Activated CD4-positive, alpha-beta T cell treated with anti-CD3 and anti-CD28 coated beads for 36 hours (primary cell): ENCODE data around the gene PTCD2. TPM values are rescaled to one million over a fixed set of nuclear protein-coding genes. Genes with fewer than 3 reads are reported as not detected.
A peak's percentile ranks its signal among the peaks of the same experiment; 100 is the strongest.

ENCODE experiments used
- ATAC-seq: fragments of 200-7000 bp; cut with Tn5 transposase; one replicate; pipeline ENCODE4 v1.10.0; 2021; ENCODE audit warnings: mild to moderate bottlenecking, moderate library complexity
- CTCF ChIA-PET: fragments of 350-600 bp; sonication (Branson Sonifier 250); formaldehyde crosslinking; loops from one replicate; lab custom pipeline; 2021; ENCODE audit warnings: antibody characterized with exemption; lab: Charles Lee
- POLR2A ChIA-PET: fragments of 350-600 bp; sonication (Branson Sonifier 250); formaldehyde crosslinking; loops from one replicate; lab custom pipeline; 2021; ENCODE audit warnings: antibody characterized with exemption, inconsistent platforms; lab: Charles Lee
- DNase-seq: peaks from one replicate; pipeline ENCODE4 v3.0.0-alpha.2; 2020
- H3K27ac Mint-ChIP-seq: one replicate; pipeline ENCODE4 v1.8.0; 2021; ENCODE audit warnings: mixed read lengths
- H3K27me3 Mint-ChIP-seq: one replicate; pipeline ENCODE4 v1.8.0; 2021; ENCODE audit warnings: mixed read lengths
- H3K36me3 Mint-ChIP-seq: one replicate; pipeline ENCODE4 v1.8.0; 2021; ENCODE audit warnings: low read depth, mixed read lengths
- H3K4me1 Mint-ChIP-seq: one replicate; pipeline ENCODE4 v1.8.0; 2021; ENCODE audit warnings: mixed read lengths
- H3K4me3 Mint-ChIP-seq: one replicate; pipeline ENCODE4 v1.8.0; 2021; ENCODE audit warnings: mild to moderate bottlenecking, moderate library complexity, mixed read lengths
- H3K9me3 Mint-ChIP-seq: one replicate; pipeline ENCODE4 v1.8.0; 2021; ENCODE audit warnings: low read depth, mixed read lengths
- intact Hi-C, 2 experiments: fragments of 100-400 bp; cut with DNase I in 1 of 2; cut with micrococcal nuclease in 1 of 2; formaldehyde crosslinking; loops; one replicate each; pipeline versions ENCODE4 v1.14.2 to v1.15.1; 2022 to 2024; cut with DNase I, micrococcal nuclease
- total RNA-seq, 2 experiments: library from RNA; stranded (reverse); gene quantifications; one replicate each; pipeline ENCODE4 v1.2.3, GENCODE V29; 2021

PTCD2 gene
- total RNA-seq, 2 experiments from 2014 or later: 10.4 to 14.1 TPM

DNA sequence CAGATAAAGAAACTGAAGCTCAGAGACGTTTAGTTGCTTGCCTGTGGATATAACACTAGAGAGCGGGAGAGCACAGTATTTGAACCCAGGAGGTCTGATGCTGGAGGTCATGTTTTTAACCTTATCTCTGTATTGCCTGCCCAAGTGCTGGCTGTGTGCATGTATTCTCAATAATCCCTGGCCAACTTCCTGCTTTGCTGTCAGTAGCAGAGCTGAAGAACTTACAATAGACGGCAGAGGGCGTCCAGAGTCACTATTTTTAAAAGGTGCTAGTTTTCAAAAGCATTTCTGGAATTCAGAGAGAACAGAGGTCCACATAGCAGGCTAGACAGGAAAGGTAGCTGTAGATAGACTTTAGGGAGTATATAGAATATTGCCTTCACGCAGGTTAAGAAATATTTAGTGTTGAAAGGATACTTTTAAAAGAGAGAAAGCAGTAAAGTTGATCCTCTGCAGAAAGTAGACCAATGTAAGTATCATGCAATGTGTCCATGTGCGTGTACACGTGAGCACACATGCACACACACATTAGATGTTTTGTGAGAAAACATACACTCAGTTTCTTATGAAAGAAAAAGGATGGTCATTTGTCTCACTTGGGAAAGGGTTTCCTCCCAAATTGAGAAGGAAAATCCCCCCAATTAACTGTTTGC is 46.3 kb downstream of the PTCD2 start:
- peak; percentile 58 for DNase-seq
- no peak overlapping the region for H3K27ac Mint-ChIP-seq
- no peaks in the 10 kb centered on the region for H3K27me3 Mint-ChIP-seq
- POLR2A ChIA-PET: interaction anchor here (0.5 kb wide), 1 partner anchor 769 kb away, joined by 3 read pairs; no protein-coding TSS in a partner anchor
- H3K36me3 Mint-ChIP-seq: peaks cover 24% of the 10 kb centered on the region
- peak; percentile 73 for ATAC-seq
- H3K9me3 Mint-ChIP-seq: no peaks in the 10 kb centered on the region
- CTCF ChIA-PET: interaction anchor here (0.6 to 2.1 kb wide), 14 partner anchors 8 to 478 kb away, joined by 3 to 9 read pairs (median 4); no protein-coding TSS in a partner anchor
- peaks cover 2% of the 10 kb centered on the region for H3K4me1 Mint-ChIP-seq
- H3K4me3 Mint-ChIP-seq: no peak overlapping the region
- intact Hi-C loops: loop anchor here (1.0 to 10.0 kb wide), 4 partner anchors 158 to 450 kb away; partner anchors contain the start of gene TNPO1 (in 2 of the 2)

DNA sequence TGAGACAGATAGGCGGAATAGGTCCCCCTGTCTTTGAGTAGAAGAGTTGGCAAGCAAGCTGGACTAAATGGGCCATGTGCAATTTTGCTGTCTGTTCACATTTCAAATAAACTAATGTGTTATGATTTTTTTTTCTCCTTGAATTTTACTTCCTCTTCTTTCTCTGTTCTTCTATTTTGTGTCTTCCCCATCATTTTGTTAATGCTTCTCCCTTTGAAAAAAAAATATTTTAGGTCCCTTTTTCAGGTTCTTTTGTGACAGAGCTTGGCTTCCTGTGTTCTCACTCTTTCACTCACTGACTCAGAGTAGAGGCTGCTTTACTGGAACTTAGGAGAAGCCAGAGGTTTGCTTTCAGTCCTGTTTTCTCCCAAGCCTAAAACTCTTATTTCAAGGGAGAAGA is 48.1 kb downstream of the PTCD2 start:
- ChIA-PET CTCF (interaction anchor here (0.7 to 1.3 kb wide), 2 partner anchors 62 to 156 kb away, joined by 3 to 4 read pairs; no protein-coding TSS in a partner anchor), POLR2A (no interaction called here)
- H3K27me3 Mint-ChIP-seq: no peaks in the 10 kb centered on the region
- no peaks in the 10 kb centered on the region for H3K9me3 Mint-ChIP-seq
- intact Hi-C loops: loop anchor here in 1 of 2 experiments (10.0 kb wide), 2 partner anchors 157 to 447 kb away; partner anchors contain the start of gene TNPO1
- peaks cover 10% of the 10 kb centered on the region for H3K36me3 Mint-ChIP-seq
- no peak overlapping the region for H3K27ac Mint-ChIP-seq
- no peak for DNase-seq
- ATAC-seq: no peak
- H3K4me3 Mint-ChIP-seq: no peak overlapping the region
- H3K4me1 Mint-ChIP-seq: peaks cover 2% of the 10 kb centered on the region

DNA sequence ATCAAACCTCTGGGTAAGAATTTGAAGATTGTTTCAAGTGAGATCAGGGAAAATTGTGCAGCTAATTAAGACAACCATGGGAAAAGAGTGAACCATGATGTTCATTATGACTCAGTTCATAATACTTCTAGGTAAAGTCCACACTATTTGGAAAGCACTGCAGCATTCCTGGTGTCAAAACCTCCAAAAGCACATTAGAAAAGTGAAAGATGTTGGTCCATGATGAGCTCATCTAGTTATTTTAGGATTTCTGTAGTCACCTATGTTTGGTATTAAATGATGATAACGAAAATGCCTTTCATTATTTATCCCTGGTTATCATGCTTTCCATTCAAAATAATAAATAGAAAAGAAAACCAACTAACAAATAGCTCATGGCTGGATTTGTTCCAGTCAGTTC is 49.1 kb downstream of the PTCD2 start:
- intact Hi-C loops: loop anchor here in 1 of 2 experiments (10.0 kb wide), 2 partner anchors 156 to 446 kb away; partner anchors contain the start of gene TNPO1
- POLR2A ChIA-PET: no interaction called here
- Mint-ChIP-seq H3K9me3 (no peaks in the 10 kb centered on the region), H3K27me3 (no peaks in the 10 kb centered on the region), H3K36me3 (peaks cover 7% of the 10 kb centered on the region), H3K27ac (no peak overlapping the region), H3K4me3 (no peak overlapping the region), H3K4me1 (peaks cover 2% of the 10 kb centered on the region)
- ATAC-seq: no peak
- CTCF ChIA-PET: interaction anchor here (1.2 to 1.3 kb wide), 2 partner anchors 9 to 155 kb away, joined by 4 read pairs; no protein-coding TSS in a partner anchor
- no peak for DNase-seq

DNA sequence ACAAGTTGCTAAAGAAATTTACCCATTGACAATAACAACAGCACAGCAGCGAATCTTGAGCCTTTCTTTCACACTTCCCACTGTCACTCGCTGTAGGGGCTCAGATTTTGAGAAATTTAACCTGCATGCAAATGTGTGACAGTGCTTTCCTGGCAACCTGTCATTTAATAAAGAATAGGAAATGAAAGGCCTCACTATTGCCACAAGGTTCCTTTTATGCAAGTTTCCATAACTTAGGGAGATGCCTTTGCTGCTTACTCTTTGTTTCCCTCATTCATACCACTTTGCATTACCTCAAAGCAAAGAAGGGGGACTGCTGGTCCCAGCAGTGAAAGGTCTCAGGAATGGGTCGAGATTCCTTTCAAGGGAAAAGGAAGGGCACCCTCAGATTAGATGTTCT is 49.5 kb downstream of the PTCD2 start:
- Mint-ChIP-seq H3K4me1 (peaks cover 2% of the 10 kb centered on the region), H3K36me3 (peaks cover 7% of the 10 kb centered on the region), H3K27ac (no peak overlapping the region), H3K9me3 (no peaks in the 10 kb centered on the region), H3K27me3 (no peaks in the 10 kb centered on the region), H3K4me3 (no peak overlapping the region)
- POLR2A ChIA-PET: no interaction called here
- CTCF ChIA-PET: interaction anchor here (1.1 to 1.2 kb wide), 2 partner anchors 10 to 26 kb away, joined by 3 to 4 read pairs; no protein-coding TSS in a partner anchor
- no peak for ATAC-seq
- no peak for DNase-seq
- intact Hi-C loops: loop anchor here in 1 of 2 experiments (10.0 kb wide), 2 partner anchors 155 to 445 kb away; partner anchors contain the start of gene TNPO1

DNA sequence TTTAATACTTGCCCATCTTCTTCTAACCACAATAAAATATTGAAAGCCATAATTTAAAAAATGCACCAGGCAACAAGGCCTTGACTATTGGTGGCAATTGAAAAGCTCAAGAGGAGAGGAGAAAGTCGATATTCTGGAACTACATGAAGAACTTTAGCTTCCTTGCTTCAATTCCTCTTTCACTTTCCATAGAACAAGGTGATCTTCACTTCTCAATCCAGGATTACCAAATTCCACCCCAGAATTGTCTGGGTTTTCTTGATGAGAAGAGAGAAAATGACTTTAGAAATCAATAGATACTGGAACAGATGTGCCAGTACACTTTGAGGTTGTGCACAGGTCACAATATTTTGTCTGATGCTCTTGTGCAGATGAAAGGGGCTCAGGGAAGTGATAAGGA is 52.2 kb downstream of the PTCD2 start:
- ATAC-seq (no peak), DNase-seq (no peak)
- Mint-ChIP-seq H3K36me3 (peaks cover 7% of the 10 kb centered on the region), H3K27me3 (peaks cover 4% of the 10 kb centered on the region), H3K27ac (no peak overlapping the region), H3K4me1 (peaks cover 2% of the 10 kb centered on the region), H3K9me3 (no peaks in the 10 kb centered on the region), H3K4me3 (no peak overlapping the region)
- ChIA-PET POLR2A (no interaction called here), CTCF (no interaction called here)
- intact Hi-C loops: no loop called here

DNA sequence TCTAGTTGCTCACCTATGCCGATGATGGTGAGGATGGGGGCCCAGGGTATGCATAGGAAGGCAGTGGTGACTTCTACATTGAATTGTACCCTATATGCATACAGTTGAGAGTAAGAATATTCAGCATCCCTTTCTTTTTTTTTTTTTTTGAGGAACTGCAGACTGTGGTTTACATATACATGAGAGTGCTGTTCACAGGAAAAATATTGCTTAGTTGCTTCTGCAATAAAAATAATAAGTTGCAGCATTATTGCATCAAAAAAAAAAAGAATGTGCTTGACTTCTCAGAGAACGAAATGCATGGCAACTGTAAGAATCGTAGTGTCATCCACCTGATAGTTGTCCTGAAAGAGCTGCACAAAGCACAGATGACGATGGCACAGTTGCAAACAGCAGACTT is 52.8 kb downstream of the PTCD2 start:
- intact Hi-C loops: no loop called here
- ATAC-seq (no peak), DNase-seq (no peak)
- Mint-ChIP-seq H3K4me1 (peaks cover 2% of the 10 kb centered on the region), H3K27ac (no peak overlapping the region), H3K27me3 (peaks cover 4% of the 10 kb centered on the region), H3K4me3 (no peak overlapping the region), H3K9me3 (no peaks in the 10 kb centered on the region), H3K36me3 (peaks cover 7% of the 10 kb centered on the region)
- ChIA-PET CTCF (no interaction called here), POLR2A (no interaction called here)

DNA sequence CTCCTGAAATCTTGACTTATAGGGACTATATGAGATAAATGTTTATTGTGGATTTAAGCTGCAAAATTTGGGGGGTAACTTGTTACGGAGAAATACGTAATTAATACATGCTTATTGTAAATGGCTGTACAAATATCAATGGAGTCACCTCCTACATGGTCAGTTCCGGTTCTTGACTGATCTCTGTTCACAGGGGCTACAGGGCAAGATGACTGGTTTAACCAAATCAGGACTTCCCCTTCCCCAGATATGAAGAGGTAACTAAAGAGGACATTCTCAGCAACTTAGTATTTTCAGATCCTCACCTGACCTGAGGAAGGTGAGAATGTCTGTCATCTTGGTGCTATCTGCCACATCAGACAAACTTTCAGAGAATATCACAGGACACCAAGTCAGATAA is 54.7 kb downstream of the PTCD2 start:
- POLR2A ChIA-PET: no interaction called here
- peaks cover 4% of the 10 kb centered on the region for H3K36me3 Mint-ChIP-seq
- CTCF ChIA-PET: no interaction called here
- DNase-seq (no peak), ATAC-seq (no peak)
- H3K27ac Mint-ChIP-seq: no peak overlapping the region
- H3K9me3 Mint-ChIP-seq: no peaks in the 10 kb centered on the region
- no peaks in the 10 kb centered on the region for H3K4me1 Mint-ChIP-seq
- intact Hi-C loops: no loop called here
- H3K4me3 Mint-ChIP-seq: no peak overlapping the region
- H3K27me3 Mint-ChIP-seq: peaks cover 4% of the 10 kb centered on the region

DNA sequence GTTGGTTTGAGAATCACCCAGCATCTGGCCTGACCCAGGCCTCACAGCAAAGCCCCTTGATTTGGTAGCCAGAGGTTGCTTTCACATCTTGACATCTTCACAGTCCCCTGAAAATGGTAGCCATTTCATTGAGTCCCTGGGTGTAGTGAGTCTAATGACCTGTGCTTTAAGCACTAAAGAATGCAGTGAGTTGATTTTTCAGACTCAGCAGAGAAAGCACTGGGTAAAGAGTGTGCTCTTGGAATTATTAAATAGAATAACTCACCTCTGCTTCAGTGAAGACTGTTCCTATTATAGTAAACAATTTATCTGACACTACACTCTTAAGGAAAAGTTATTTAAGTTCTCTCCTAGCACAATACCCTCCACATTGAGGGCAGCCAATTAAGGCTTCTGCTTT is 56.2 kb downstream of the PTCD2 start:
- no peak overlapping the region for H3K4me3 Mint-ChIP-seq
- ChIA-PET POLR2A (no interaction called here), CTCF (interaction anchor here (0.7 kb wide), 1 partner anchor 401 kb away, joined by 4 read pairs; no protein-coding TSS in a partner anchor)
- intact Hi-C loops: no loop called here
- no peak overlapping the region for H3K27ac Mint-ChIP-seq
- no peaks in the 10 kb centered on the region for H3K4me1 Mint-ChIP-seq
- H3K27me3 Mint-ChIP-seq: peaks cover 4% of the 10 kb centered on the region
- ATAC-seq (no peak), DNase-seq (no peak)
- no peaks in the 10 kb centered on the region for H3K36me3 Mint-ChIP-seq
- no peaks in the 10 kb centered on the region for H3K9me3 Mint-ChIP-seq

DNA sequence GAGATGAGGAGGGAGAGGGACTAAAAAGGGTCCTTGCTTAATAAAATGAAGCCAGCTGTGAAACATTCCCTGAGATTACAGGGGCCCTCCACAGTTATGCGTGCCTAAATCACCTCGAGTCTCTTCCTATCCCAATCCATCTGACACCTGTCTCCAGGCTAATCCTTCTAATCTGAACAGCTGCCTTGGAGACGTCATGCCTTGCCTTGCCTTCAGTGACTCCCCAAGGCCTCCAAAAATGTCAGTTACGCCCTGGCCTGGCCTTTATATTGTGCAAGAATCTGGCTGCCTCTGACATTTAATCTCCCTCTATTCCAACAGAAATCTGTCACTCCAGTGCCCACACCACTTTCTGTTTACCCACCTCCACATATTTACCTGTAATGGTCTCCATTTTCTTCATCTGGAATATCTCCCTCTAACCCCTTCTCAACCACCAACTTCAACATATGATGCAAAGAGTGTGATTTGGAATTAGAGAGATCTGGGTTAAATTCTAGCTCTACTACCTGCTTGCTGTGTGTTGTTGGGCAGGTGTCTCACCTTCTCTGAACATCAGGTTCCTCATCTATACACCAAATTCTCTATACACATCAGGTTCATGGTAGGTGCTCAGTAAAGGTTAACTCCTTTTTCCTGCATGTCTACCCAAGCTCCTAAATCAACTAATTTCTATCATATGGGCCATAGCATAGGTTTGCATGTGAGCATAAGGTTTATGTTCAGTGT is 57.9 kb downstream of the PTCD2 start:
- DNase-seq (no peak), ATAC-seq (no peak)
- Mint-ChIP-seq H3K9me3 (no peaks in the 10 kb centered on the region), H3K27me3 (peaks cover 4% of the 10 kb centered on the region), H3K36me3 (no peaks in the 10 kb centered on the region), H3K4me3 (no peak overlapping the region), H3K27ac (no peak overlapping the region), H3K4me1 (no peaks in the 10 kb centered on the region)
- ChIA-PET CTCF (interaction anchor here (1.1 to 1.3 kb wide), 2 partner anchors 10 to 12 kb away, joined by 3 read pairs; no protein-coding TSS in a partner anchor), POLR2A (interaction anchor here (0.6 kb wide), 1 partner anchor 33 kb away, joined by 3 read pairs; no protein-coding TSS in a partner anchor)
- intact Hi-C loops: no loop called here

DNA sequence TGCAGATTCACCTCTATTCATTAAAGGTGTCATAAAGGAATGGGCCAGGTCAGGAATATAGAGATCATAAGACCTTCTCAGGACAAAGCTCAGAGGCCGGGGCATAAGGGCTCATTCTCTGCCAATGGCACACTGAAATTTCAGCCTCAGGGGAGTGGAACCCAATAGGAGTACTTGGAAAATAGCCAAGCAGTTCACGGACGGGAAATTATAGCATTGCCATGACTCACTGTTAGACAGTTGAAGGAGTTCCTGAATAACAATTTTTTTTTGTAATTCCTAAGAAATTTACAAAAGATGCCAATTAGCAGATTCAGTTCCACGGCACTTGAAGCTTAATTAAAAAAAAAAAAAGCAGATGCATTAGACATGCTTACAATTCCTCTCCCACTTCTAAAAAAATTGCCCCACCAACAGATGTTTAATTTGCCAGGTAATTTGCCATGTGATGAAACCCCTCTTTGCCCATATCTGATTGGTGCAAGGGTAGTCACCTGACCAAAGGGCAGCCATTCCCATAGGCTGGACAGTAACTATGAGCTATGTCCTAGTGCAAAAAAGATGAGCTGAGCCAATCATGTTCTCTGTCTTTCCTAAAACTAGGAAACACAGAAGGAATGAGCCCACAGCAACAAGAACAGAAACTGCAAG is 58.6 kb downstream of the PTCD2 start:
- Mint-ChIP-seq H3K27me3 (peaks cover 4% of the 10 kb centered on the region), H3K9me3 (no peaks in the 10 kb centered on the region), H3K36me3 (no peaks in the 10 kb centered on the region), H3K4me3 (no peak overlapping the region), H3K27ac (no peak overlapping the region), H3K4me1 (no peaks in the 10 kb centered on the region)
- ChIA-PET POLR2A (no interaction called here), CTCF (interaction anchor here (0.7 to 1.3 kb wide), 2 partner anchors 9 to 31 kb away, joined by 3 read pairs; no protein-coding TSS in a partner anchor)
- ATAC-seq: no peak
- no peak for DNase-seq
- intact Hi-C loops: no loop called here

DNA sequence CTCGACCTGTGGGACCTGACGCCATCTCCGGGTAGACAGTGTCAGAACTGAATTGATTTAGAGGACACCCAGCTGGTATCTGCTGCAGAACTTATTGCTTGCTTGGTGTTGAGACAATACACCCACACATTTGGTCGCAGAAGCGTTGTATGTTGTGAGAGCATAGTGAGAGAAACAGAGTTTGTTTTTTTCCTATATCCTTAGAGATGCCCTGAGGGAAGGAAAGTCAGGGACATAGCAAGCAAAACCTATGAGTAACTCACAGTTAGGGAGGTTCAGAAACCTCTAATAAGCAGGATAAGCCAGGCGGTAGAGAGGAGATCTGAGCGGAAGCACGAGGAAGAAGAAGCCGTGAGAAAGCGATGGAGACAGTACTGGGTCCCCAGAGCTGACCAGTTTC is 59.8 kb downstream of the PTCD2 start:
- peaks cover 6% of the 10 kb centered on the region for H3K27me3 Mint-ChIP-seq
- no peaks in the 10 kb centered on the region for H3K36me3 Mint-ChIP-seq
- no peak overlapping the region for H3K27ac Mint-ChIP-seq
- no peak overlapping the region for H3K4me3 Mint-ChIP-seq
- ChIA-PET POLR2A (no interaction called here), CTCF (interaction anchor here (0.6 kb wide), 1 partner anchor 152 kb away, joined by 3 read pairs; no protein-coding TSS in a partner anchor)
- ATAC-seq: no peak
- DNase-seq: no peak
- no peaks in the 10 kb centered on the region for H3K9me3 Mint-ChIP-seq
- no peaks in the 10 kb centered on the region for H3K4me1 Mint-ChIP-seq
- intact Hi-C loops: no loop called here
